ENCODE data around the gene PAK3.

PAK3 gene

DNA sequence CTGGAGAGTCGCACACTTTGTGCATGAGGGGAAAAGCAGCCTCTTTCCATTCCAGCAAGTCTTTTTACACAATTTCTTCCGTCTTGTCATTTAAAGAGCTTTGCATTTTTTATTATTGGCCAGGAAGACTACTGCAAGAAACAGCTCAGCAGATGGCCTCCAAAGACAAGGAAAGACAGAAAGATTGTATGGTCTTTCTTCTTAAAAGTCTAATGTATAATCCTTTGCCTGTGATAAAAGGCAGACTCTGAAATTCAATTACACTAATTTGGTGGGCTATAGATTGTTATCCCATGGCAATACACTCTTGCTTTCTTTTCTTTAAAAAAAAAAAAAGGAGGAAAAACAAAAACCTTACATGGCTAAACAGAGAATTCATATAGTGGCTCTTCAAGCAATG is 168.4 kb downstream of the PAK3 start:
- no peak for DNase-seq

DNA sequence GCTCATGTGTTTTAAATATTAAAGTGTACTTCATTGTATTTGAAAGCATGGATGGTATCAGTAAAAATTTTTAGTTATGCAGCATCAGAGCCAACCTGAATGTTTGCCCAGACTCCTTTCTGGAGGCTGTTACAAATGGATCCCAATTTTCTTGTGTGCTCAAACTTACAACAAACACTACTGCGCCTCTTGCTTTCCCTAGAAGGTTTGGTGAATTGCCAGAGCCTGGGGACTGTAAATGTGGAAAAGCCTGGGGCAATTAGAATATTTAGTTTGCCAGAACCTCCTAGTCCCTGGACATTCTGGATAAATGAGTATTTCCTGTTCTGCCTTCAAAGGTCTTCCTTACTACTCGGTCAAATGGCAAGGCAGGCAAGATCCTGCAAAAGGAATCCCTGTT is 169.5 kb downstream of the PAK3 start:
- DNase-seq = no peak

DNA sequence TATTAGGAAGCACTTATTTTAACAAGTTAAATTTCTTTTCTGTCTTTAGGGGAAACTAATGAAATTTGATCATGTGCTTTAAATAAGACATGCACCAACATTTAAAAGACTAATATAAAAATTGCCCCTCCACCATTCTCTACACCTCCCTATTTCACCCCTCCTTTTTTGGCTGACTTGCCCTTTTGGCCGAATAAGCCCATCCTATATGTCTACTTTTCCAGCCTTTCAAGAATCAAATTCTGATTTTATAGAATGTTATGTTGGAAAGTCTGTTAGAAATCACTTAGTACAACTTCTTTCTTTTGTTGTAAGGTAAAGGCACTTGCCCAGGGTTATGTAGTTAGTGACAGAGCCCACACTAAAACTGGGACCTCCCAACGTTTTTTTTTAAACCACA is 172.5 kb downstream of the PAK3 start:
- no peak for DNase-seq

DNA sequence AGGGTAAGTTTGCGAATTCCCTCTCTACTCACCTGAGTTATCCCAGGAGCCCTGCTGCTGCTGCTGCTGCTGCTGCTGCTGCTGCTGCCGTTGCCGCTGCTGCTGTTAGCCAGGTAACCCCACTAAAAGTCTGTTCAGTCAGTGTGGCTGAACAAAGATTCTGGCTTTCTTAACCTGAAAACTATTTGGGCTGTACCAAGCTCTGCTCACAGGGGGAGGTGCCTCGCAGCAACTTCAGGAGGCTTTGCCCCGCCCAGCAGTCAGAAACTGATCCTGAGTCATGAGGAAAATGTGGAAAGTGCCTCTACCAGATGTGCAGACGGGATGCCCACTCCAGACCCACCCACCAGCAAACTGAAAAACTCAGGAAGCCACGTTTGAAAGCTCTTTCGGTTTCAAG is 174.3 kb downstream of the PAK3 start, which contains the start of gene CAPN6:
Gene CAPN6 (minus strand): TSS at position 145 of the 400 bp plus-strand sequence. CDS start 6,547 bp downstream, outside the sequence.
- DNase-seq = no peak

Data from DMS 273 treated with DMSO at 0.1 percent for 48 hours (cell line).